ENCODE data around the gene MECP2. TPM values are rescaled to one million over a fixed set of nuclear protein-coding genes. Genes with fewer than 3 reads are reported as not detected.

The MECP2 gene
- total RNA-seq, 2 donors from 2014 or later = 57.0 to 113 TPM

- Histone ChIP-seq H3K4me3 (no peak overlapping the region), H3K4me1 (ENCODE audit: control insufficient read depth in 1 of 2, low read depth in 2 of 2) (peaks cover 0 to 26% of the 10 kb centered on the region in 2 donors), H3K27ac (no peak overlapping the region), H3K36me3 (peaks cover 2% of the 10 kb centered on the region), H3K9me3 (no peaks in the 10 kb centered on the region), H3K27me3 (replicated peaks; ENCODE audit: insufficient read depth) (no peaks in the 10 kb centered on the region)
- no peak for TF ChIP-seq CTCF (IDR thresholded peaks at IDR 0.05)
- DNase-seq (ENCODE audit: low spot score) = no peak
- ATAC-seq (ENCODE audit: insufficient number of reproducible peaks, low FRiP score, low read depth) = no peak
Observed at GRCh38 chrX:154025230-154025629, 72.3 kb downstream of the MECP2 start.

- Histone ChIP-seq H3K9me3 (no peaks in the 10 kb centered on the region), H3K27ac (no peak overlapping the region), H3K36me3 (no peaks in the 10 kb centered on the region), H3K4me1 (ENCODE audit: control insufficient read depth in 1 of 2, low read depth in 2 of 2) (peaks cover 0 to 27% of the 10 kb centered on the region in 2 donors), H3K4me3 (no peak overlapping the region), H3K27me3 (replicated peaks; ENCODE audit: insufficient read depth) (no peaks in the 10 kb centered on the region)
- DNase-seq (ENCODE audit: low spot score) (no peak), ATAC-seq (ENCODE audit: insufficient number of reproducible peaks, low FRiP score, low read depth) (no peak)
- no peak for TF ChIP-seq CTCF (IDR thresholded peaks at IDR 0.05)
Observed at GRCh38 chrX:154024271-154024670, 73.2 kb downstream of the MECP2 start.

DNA sequence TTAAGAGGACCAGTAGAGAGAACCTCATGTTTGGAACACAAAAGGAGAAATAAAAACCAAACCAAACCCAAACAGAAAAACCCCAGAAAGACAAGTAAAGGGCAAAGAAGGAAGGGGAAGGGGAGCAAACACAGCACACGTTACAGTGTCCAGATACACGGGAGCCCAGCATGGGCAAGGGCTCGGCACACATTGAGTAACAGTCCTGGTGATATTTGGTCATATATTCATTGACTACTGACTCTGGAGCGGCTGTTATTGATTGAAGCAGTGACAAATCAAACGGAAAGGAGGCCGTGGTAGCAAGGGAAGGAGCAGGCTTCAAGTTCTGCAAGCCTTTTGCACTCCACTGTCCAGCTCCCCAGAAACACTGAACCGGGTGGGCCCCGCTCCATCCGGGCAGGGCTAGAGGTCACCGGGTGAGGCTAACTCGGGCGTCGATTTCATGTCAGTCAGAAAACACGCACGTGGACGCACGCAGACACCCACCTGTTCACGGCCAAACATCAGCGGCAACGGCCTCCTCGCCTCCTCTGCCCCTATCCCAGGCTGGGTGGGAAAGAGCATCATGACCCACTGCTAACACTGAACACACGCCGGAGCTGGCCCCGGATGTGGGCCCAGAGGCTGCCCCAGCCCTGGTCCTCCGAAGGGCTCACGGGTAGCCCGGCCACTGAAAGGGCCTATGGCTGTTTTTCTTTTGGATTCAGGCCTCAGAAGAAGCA is 74.1 kb downstream of the MECP2 start:
- Histone ChIP-seq H3K36me3 (no peaks in the 10 kb centered on the region), H3K9me3 (no peaks in the 10 kb centered on the region), H3K27ac (no peak overlapping the region), H3K4me1 (ENCODE audit: control insufficient read depth in 1 of 2, low read depth in 2 of 2) (peaks cover 0 to 31% of the 10 kb centered on the region in 2 donors), H3K27me3 (replicated peaks; ENCODE audit: insufficient read depth) (no peaks in the 10 kb centered on the region), H3K4me3 (no peak overlapping the region)
- ATAC-seq (ENCODE audit: insufficient number of reproducible peaks, low FRiP score, low read depth) (no peak), DNase-seq (ENCODE audit: low spot score) (no peak)
- TF ChIP-seq CTCF (IDR thresholded peaks at IDR 0.05) = no peak

- no peaks in the 10 kb centered on the region for H3K36me3 ChIP-seq
- H3K9me3 ChIP-seq = no peaks in the 10 kb centered on the region
- ATAC-seq (ENCODE audit: insufficient number of reproducible peaks, low FRiP score, low read depth) = no peak
- H3K4me3 ChIP-seq = no peak overlapping the region
- H3K4me1 ChIP-seq (ENCODE audit: control insufficient read depth in 1 of 2, low read depth in 2 of 2) = peaks cover 0 to 31% of the 10 kb centered on the region in 2 donors
- H3K27ac ChIP-seq = no peak overlapping the region
- H3K27me3 ChIP-seq (replicated peaks; ENCODE audit: insufficient read depth) = no peaks in the 10 kb centered on the region
- no peak for DNase-seq (ENCODE audit: low spot score)
- TF ChIP-seq CTCF (IDR thresholded peaks at IDR 0.05) = no peak
Observed at GRCh38 chrX:154022108-154022507, 75.4 kb downstream of the MECP2 start.

DNA sequence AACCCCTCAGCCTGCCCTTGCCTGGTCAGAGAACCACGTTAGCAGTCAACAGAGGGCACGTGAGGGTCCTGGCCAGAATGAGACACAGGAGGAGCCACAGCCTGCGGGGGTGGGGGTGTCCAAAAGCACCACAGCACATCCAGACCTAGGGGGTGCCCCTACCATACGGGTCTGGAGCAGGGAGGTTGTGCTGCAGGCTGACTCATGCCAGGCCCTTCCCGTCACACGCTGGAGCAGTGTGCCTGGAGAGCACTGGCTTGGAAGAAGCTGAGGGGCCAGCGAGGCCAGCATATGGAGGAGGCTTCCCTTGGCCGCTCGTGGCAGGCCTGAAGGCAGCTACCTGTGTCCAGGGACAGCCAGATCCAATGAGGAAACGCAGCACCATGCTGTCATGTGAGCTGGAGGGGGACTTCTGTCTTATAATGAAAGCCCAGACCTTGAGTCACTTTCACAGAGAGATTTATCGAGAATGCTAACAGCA is 76.3 kb downstream of the MECP2 start:
- no peak for DNase-seq (ENCODE audit: low spot score)
- no peak overlapping the region for H3K4me3 ChIP-seq
- no peaks in the 10 kb centered on the region for H3K27me3 ChIP-seq (replicated peaks; ENCODE audit: insufficient read depth)
- H3K9me3 ChIP-seq = no peaks in the 10 kb centered on the region
- no peak for TF ChIP-seq CTCF (IDR thresholded peaks at IDR 0.05)
- peaks cover 0 to 31% of the 10 kb centered on the region in 2 donors for H3K4me1 ChIP-seq (ENCODE audit: control insufficient read depth in 1 of 2, low read depth in 2 of 2)
- no peak for ATAC-seq (ENCODE audit: insufficient number of reproducible peaks, low FRiP score, low read depth)
- H3K36me3 ChIP-seq = no peaks in the 10 kb centered on the region
- peak overlapping the region; percentile 34 to 80 for H3K27ac ChIP-seq
